OCI-LY7 (cell line): ENCODE results near the gene ATP11A. TPM values are rescaled to one million over a fixed set of nuclear protein-coding genes. Genes with fewer than 3 reads are reported as not detected.
A peak's percentile ranks its signal among the peaks of the same experiment; 100 is the strongest.

ENCODE experiments used
- BruUV-seq: library from RNA; stranded (reverse); fragments of 400-500 nt; replicated peaks from 2 replicates; lab custom pipeline; 2021; lab: Mats Ljungman, UMichigan
- CTCF ChIA-PET: fragments of 300-600 bp; sonication (Branson Sonifier 250); formaldehyde crosslinking; loops from one replicate; lab custom pipeline; 2022; ENCODE audit warnings: antibody characterized with exemption; ENCODE audit not compliant: unreplicated experiment; lab: Charles Lee
- POLR2A ChIA-PET: fragments of 300-600 bp; sonication (Branson Sonifier 250); formaldehyde crosslinking; loops from one replicate; lab custom pipeline; 2022; ENCODE audit warnings: antibody characterized with exemption; lab: Charles Lee
- DNase-seq: peaks from one replicate; pipeline ENCODE4 v3.0.0-alpha.2; 2015; ENCODE audit warnings: low spot score
- H2AFZ ChIP-seq: fragments of 200-600 bp; sonication (generic), shearing (Covaris generic); 2 replicates; pipeline ENCODE4 v1.6.1; 2014; ENCODE audit warnings: mild to moderate bottlenecking, antibody characterized with exemption, low read length, moderate library complexity
- H3K27ac ChIP-seq: fragments of 200-600 bp; sonication (generic); 2 replicates; pipeline ENCODE4 v1.5.1; 2014; ENCODE audit warnings: mixed run types, low read depth, mild to moderate bottlenecking, moderate library complexity, low read length, inconsistent platforms; ENCODE audit not compliant: poor library complexity, severe bottlenecking
- H3K36me3 ChIP-seq: fragments of 200-600 bp; sonication (generic); 2 replicates; pipeline ENCODE4 v1.6.1; 2014; ENCODE audit warnings: mild to moderate bottlenecking, antibody characterized with exemption, low read length, moderate library complexity, mixed read lengths; ENCODE audit not compliant: insufficient read depth
- H3K4me1 ChIP-seq: fragments of 200-600 bp; sonication (generic); 2 replicates; pipeline ENCODE4 v1.5.1; 2014; ENCODE audit warnings: mild to moderate bottlenecking, low read length; ENCODE audit not compliant: insufficient read depth, poor library complexity, severe bottlenecking
- H3K4me2 ChIP-seq: fragments of 200-600 bp; sonication (generic); 2 replicates; pipeline ENCODE4 v1.6.1; 2014; ENCODE audit warnings: mild to moderate bottlenecking, low read length
- H3K4me3 ChIP-seq: fragments of 200-600 bp; sonication (generic); 2 replicates; pipeline ENCODE4 v1.5.1; 2014; ENCODE audit warnings: mild to moderate bottlenecking, low read depth, low read length; ENCODE audit not compliant: poor library complexity, severe bottlenecking
- H3K79me2 ChIP-seq: fragments of 200-600 bp; sonication (generic); 2 replicates; pipeline ENCODE4 v1.6.1; 2016; ENCODE audit warnings: low read depth, mild to moderate bottlenecking, low read length, moderate library complexity, mixed read lengths; ENCODE audit not compliant: insufficient read depth
- H3K9me2 ChIP-seq: fragments of 200-600 bp; sonication (generic); 2 replicates; pipeline ENCODE4 v1.6.1; 2016; ENCODE audit warnings: mild to moderate bottlenecking, low read length, mixed read lengths; ENCODE audit not compliant: insufficient read depth
- H3K9me3 ChIP-seq: fragments of 200-600 bp; sonication (generic); 2 replicates; pipeline ENCODE4 v1.6.1; 2014; ENCODE audit warnings: mild to moderate bottlenecking, mixed run types, low read length, mixed read lengths
- H4K20me1 ChIP-seq: fragments of 200-600 bp; sonication (generic); 2 replicates; pipeline ENCODE4 v1.6.1; 2014; ENCODE audit warnings: mild to moderate bottlenecking, antibody characterized with exemption, low read length, moderate library complexity, mixed read lengths; ENCODE audit not compliant: insufficient read depth
- EZH2phosphoT487 ChIP-seq: fragments of 200-600 bp; sonication (generic); IDR thresholded peaks from 2 replicates; pipeline ENCODE4 v1.6.1; 2018; ENCODE audit warnings: low read depth, borderline replicate concordance, mild to moderate bottlenecking, mixed run types, antibody characterized with exemption, low read length, moderate library complexity, mixed read lengths
- intact Hi-C: fragments of 100-400 bp; cut with micrococcal nuclease; formaldehyde crosslinking; loops from one replicate; pipeline ENCODE4 v1.10.0; 2022; ENCODE audit not compliant: unreplicated experiment
- total RNA-seq, 2 experiments: library from RNA; depleted of rRNA in 1 of 2; stranded (reverse); fragments of >200 nt in 1 of 2; shearing (Covaris generic) in 1 of 2; gene quantifications; 2 replicates each; pipeline ENCODE4 v1.2.3, GENCODE V29; 2014 to 2022
- TF ChIP-seq, protein P1 (sequence below): fragments of 200-600 bp; sonication (generic); conservative IDR thresholded peaks from 2 replicates; pipeline ENCODE4 v1.5.1; 2014; ENCODE audit warnings: mild to moderate bottlenecking, antibody characterized with exemption, low read length, moderate library complexity, mixed read lengths

Gene ATP11A
- total RNA-seq, 2 experiments from 2014 or later, result 8.8 to 23.1 TPM

DNA sequence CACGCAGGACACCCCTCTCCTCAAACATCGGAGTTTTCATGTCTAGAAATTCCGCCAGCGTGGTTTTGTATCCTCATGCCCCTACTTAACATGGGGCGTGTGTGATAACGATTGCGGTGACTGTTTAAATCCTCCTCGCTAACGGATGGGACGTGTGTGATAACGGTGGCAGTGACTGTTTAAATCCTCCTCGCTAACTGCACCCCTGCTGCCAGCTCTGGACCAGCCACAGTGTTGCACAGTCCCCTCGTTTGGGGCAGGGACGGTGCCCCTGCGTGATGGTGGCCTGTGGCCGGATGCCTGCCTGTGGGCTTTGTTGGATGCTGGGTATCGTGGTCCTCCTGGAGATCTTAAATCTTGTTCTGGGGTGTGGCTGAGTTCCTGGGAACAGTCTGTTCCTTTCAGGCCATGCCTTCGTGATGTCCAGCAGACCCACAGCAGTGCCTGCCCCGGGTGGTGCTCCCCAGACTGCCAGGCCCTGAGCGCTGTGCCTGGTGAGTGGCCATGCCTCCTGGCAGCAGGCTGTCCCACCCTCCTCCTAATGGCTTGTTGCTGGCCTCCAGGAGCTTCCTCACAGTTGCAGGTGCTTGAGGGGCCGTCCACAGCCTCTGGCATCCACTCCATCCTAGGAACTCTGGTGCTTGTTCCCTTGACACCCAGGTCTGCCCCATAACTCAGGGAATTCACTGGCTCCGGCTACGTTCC lies 156.7 kb downstream of the ATP11A start:
- intact Hi-C loops, result no loop called here
- no peaks in the 10 kb centered on the region for H3K4me1 ChIP-seq
- no peak for DNase-seq
- TF ChIP-seq, protein P1, sequence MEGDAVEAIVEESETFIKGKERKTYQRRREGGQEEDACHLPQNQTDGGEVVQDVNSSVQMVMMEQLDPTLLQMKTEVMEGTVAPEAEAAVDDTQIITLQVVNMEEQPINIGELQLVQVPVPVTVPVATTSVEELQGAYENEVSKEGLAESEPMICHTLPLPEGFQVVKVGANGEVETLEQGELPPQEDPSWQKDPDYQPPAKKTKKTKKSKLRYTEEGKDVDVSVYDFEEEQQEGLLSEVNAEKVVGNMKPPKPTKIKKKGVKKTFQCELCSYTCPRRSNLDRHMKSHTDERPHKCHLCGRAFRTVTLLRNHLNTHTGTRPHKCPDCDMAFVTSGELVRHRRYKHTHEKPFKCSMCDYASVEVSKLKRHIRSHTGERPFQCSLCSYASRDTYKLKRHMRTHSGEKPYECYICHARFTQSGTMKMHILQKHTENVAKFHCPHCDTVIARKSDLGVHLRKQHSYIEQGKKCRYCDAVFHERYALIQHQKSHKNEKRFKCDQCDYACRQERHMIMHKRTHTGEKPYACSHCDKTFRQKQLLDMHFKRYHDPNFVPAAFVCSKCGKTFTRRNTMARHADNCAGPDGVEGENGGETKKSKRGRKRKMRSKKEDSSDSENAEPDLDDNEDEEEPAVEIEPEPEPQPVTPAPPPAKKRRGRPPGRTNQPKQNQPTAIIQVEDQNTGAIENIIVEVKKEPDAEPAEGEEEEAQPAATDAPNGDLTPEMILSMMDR, result no peak
- no peak for TF ChIP-seq EZH2phosphoT487
- no peaks in the 10 kb centered on the region; the same call in 1 of the 2 replicates for H3K36me3 ChIP-seq
- no peak overlapping the region for H3K27ac ChIP-seq
- ChIA-PET CTCF (no interaction called here), POLR2A (no interaction called here)
- H3K9me2 ChIP-seq, result no peaks in the 10 kb centered on the region
- H2AFZ ChIP-seq, result no peak overlapping the region
- BruUV-seq, result no TSS peak
- no peaks in the 10 kb centered on the region for H3K79me2 ChIP-seq
- no peak overlapping the region for H3K4me2 ChIP-seq
- no peaks in the 10 kb centered on the region for H4K20me1 ChIP-seq
- H3K4me3 ChIP-seq, result no peak overlapping the region
- no peaks in the 10 kb centered on the region for H3K9me3 ChIP-seq

DNA sequence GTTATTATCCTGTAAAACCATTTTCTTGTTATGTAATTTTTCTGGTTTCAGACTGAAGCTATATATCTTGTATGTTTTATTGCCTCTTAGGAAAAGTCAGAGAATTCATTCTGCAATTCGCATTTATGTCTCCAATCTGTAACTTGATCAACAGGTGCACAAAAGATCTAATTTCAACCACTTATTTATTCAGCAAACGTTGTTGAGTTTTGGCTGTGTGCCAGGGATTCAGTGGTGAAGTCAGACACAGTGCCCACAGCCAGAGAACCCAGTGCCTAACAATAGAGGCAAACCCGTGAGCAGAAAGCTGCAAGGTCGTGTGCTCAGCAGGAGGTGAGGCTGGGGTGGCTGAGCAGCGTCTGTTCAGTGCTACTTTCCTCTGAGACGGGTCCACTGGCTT lies 159.7 kb downstream of the ATP11A start:
- H2AFZ ChIP-seq, result no peak overlapping the region
- no peak overlapping the region for H3K27ac ChIP-seq
- POLR2A ChIA-PET, result no interaction called here
- H3K36me3 ChIP-seq, result no peaks in the 10 kb centered on the region; the same call in 1 of the 2 replicates
- no peaks in the 10 kb centered on the region for H3K79me2 ChIP-seq
- no peak overlapping the region for H3K4me3 ChIP-seq
- no peaks in the 10 kb centered on the region for H4K20me1 ChIP-seq
- BruUV-seq, result no TSS peak
- TF ChIP-seq, protein P1, result no peak
- TF ChIP-seq EZH2phosphoT487, result no peak
- H3K4me1 ChIP-seq, result no peaks in the 10 kb centered on the region
- CTCF ChIA-PET, result no interaction called here
- no peak overlapping the region for H3K4me2 ChIP-seq
- intact Hi-C loops, result no loop called here
- no peaks in the 10 kb centered on the region for H3K9me2 ChIP-seq
- peak; percentile 4 for DNase-seq
- no peaks in the 10 kb centered on the region for H3K9me3 ChIP-seq

DNA sequence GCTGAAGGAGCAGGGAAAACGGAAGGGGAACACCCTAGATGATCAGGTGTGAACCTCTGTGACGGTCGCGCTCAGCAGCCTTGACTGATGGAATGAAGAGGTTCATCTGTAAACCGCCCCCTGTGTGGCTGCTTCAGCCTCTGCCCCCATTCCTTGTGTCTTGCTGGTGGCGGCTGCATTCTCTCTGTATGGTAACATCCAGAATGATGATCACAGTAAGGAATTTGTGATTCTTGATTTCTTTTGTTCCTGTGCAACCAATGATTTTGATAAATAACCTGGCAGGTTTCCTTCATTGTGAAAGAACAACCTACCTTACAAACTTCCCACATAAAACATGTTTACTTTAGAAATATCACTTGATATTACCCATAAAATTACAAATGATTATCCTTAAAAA lies 160.4 kb downstream of the ATP11A start:
- Histone ChIP-seq H3K36me3 (no peaks in the 10 kb centered on the region; the same call in 1 of the 2 replicates), H3K9me3 (no peaks in the 10 kb centered on the region), H3K4me3 (no peak overlapping the region), H3K27ac (no peak overlapping the region), H2AFZ (no peak overlapping the region), H4K20me1 (no peaks in the 10 kb centered on the region), H3K79me2 (no peaks in the 10 kb centered on the region), H3K9me2 (no peaks in the 10 kb centered on the region), H3K4me2 (no peak overlapping the region), H3K4me1 (no peaks in the 10 kb centered on the region)
- intact Hi-C loops, result no loop called here
- ChIA-PET CTCF (no interaction called here), POLR2A (no interaction called here)
- TF ChIP-seq, protein P1, result no peak
- no peak for TF ChIP-seq EZH2phosphoT487
- no peak for DNase-seq
- no TSS peak for BruUV-seq
